ENCODE data around the gene ZNF546.
"Not testable (repeated sequence)": the region's sequence is repeated elsewhere in the genome, so short reads cannot be mapped to it uniquely, and the experiment has no call there.

DNA sequence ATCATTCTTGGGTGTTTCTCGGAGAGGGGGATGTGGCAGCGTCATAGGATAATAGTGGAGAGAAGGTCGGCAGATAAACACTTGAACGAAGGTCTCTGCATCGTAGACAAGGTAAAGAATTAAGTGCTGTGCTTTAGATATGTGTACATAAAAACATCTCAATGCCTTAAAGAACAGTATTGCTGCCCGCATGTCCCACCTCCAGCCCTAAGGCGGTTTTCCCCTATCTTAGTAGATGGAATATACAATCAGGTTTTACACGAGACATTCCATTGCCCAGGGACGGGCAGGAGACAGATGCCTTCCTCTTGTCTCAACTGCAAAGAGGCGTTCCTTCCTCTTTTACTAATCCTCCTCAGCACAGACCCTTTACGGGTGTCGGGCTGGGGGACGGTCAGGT is 37.5 kb upstream of the ZNF546 start:
- TF ChIP-seq, protein P1, sequence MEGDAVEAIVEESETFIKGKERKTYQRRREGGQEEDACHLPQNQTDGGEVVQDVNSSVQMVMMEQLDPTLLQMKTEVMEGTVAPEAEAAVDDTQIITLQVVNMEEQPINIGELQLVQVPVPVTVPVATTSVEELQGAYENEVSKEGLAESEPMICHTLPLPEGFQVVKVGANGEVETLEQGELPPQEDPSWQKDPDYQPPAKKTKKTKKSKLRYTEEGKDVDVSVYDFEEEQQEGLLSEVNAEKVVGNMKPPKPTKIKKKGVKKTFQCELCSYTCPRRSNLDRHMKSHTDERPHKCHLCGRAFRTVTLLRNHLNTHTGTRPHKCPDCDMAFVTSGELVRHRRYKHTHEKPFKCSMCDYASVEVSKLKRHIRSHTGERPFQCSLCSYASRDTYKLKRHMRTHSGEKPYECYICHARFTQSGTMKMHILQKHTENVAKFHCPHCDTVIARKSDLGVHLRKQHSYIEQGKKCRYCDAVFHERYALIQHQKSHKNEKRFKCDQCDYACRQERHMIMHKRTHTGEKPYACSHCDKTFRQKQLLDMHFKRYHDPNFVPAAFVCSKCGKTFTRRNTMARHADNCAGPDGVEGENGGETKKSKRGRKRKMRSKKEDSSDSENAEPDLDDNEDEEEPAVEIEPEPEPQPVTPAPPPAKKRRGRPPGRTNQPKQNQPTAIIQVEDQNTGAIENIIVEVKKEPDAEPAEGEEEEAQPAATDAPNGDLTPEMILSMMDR (IDR thresholded peaks at IDR 0.05), result not testable (repeated sequence)
- TF ChIP-seq POLR2A, POLR2AphosphoS5 (IDR thresholded peaks at IDR 0.05): not testable (repeated sequence)

Measured in sigmoid colon (tissue), 4 donors.